ENCODE results near the gene CEACAM21.
"Not testable (repeated sequence)": the region's sequence is repeated elsewhere in the genome, so short reads cannot be mapped to it uniquely, and the experiment has no call there.

The CEACAM21 gene

DNA sequence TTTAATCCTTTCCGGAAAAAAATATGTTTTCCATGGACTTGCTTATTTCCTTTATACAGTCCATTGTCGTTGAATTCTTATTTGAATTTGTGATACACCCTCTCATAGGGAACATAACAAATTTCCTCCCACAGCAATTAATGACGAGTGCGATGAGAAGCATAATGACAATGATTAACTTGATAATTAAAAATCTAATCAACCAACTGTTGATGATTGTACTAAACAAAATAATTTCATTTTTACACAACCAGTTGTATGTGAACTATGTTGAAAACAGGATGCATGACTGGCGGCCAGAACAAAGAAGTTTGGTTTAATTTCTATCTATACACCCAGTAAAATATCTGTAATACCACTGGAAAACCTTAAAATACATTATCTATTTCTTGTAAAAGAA is 26.1 kb upstream of the CEACAM21 start:
- FAIRE-seq: no peak

DNA sequence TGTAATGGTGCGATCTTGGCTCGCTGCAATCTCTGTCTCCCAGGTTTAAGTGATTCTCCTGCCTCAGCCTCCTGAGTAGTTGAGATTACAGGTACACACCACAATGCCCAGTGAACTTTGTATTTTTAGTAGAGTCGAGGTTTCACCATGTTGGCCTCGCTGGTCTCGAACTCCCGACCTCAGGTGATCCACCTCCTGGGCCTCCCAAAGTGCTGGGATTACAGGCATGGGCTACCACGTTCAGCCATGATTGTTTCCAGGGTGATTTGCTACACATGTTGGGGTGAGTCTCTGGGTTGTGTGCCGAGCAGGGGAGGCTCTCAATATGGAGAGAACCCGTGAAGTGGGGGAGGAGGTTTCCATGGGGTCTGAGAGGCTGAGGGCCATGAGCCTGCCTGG is 24.8 kb upstream of the CEACAM21 start:
- no peak for FAIRE-seq

DNA sequence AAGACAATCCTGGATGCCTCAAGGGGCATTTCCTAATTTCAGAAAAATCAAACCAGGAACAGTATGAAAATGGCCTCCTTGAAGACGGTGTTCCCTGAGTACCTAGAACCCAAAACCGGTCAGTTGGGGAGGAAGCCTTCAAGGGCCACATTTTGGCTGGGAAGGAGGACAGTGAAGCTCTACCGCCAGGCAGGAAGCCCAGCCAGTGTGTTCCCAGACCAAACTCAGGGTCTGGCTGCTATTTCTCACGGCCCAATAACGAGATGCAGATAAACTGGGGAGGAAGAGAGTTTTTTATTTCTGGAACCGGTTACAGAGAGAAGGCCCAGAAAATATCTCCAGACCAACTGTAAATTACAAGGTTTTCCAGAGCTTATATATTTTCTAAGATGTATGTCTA is 24.3 kb upstream of the CEACAM21 start:
- FAIRE-seq: no peak

DNA sequence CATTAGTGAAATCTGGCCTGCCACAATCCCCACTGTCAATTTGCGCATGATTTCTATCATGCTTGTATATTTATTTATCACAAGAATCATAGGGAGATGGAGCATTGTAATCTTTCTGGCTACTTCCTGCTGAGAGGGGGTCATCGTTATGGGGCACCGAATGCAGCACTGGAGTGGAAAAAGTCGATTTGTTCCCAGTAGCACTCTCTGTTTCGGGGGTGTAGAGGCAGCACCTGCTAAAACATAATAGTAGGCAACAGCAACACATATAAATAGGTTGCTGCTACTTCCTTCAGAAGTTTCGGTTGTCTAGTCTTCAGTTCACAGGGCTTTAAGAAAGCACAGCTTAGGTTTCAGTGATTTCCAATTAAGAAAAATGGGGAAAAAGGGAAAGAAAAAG is 23.4 kb upstream of the CEACAM21 start:
- no peak for FAIRE-seq

DNA sequence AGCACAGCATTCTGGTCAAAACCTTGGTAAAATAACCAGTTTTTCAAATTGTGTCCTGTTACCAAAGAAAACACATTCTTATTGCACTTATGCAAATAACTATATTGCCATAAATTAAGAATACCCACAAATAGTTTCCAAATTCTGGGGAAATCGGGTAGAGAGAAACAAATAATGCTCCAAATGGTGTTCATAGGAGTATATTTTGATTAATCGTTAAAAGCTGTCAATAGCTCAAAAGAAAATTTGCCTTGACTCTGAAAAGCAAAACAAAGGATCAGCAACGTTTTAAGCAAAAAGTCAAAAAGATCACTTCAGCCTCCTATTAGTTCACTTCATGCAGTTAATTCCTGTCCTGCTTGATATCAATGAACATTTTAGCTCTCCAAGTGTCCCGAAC is 22.2 kb upstream of the CEACAM21 start:
- FAIRE-seq: no peak

DNA sequence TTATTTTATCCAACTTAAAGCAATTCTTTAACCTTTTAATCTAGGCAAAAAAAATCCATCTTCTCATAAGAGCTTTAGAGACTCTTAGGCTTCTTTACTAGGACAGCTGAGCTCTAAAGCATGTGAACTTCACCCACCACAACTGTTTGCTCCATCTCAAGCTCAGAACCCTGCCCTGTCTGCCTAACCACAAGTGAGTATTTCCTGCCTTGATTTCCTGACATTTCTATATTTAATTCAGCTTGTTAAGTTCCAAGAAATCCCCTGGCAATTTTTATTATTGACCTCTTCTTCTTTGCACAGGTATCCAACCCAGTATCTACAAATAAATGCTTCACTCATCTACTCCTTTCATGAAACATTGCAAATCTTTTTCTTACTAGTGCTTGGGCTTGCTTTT is 21.1 kb upstream of the CEACAM21 start:
- FAIRE-seq: no peak

DNA sequence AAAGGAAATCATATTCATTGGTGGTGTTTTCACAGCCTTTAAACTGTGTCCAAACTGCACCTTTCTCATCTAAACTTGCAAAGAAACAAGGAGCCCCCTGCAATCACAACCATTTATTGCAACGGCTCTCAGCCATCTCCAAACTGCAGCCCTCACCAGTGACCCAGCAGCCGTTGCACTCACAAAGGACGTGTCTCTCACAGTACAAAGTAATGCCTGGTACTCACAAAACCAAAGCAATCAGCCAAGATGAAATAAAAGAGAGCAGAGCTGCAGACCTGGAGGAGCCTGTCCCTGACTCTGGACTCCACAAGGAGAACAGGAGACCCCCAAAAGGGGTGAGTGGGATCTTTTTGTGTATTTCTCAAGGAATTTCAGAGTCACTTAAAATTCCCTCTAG is 20.2 kb upstream of the CEACAM21 start:
- FAIRE-seq: no peak

DNA sequence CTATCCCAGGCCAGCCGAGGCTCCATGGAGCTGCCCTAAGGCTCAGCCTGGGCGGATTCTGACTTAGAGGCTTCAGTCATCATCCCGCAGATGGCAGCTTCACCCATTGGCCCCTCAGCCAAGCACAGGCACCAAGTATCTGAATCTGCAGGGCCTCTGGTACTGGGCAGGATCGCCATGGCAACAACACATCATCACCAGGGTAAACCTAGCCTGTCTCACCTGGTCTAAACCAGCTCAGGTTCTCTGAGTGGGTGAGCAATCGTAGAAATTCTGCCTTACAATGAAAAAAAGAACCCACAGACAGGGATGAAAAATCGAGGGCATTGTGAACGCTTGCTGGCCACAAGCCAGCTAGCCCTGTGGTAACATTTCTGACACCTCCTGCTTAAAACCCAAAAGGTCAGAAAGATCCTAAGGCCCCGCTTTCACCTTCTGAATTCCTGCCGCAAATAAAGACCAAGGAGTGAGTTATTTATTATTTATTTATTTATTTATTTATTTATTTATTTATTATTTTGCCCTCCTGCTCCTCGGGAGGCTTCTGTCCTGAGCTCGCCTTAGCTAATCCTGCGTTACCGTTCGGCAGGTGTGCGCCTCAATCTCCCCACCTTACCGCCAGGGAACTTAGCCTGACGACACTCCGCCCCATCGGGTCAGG is 12.0 kb upstream of the CEACAM21 start:
- no peak for FAIRE-seq

DNA sequence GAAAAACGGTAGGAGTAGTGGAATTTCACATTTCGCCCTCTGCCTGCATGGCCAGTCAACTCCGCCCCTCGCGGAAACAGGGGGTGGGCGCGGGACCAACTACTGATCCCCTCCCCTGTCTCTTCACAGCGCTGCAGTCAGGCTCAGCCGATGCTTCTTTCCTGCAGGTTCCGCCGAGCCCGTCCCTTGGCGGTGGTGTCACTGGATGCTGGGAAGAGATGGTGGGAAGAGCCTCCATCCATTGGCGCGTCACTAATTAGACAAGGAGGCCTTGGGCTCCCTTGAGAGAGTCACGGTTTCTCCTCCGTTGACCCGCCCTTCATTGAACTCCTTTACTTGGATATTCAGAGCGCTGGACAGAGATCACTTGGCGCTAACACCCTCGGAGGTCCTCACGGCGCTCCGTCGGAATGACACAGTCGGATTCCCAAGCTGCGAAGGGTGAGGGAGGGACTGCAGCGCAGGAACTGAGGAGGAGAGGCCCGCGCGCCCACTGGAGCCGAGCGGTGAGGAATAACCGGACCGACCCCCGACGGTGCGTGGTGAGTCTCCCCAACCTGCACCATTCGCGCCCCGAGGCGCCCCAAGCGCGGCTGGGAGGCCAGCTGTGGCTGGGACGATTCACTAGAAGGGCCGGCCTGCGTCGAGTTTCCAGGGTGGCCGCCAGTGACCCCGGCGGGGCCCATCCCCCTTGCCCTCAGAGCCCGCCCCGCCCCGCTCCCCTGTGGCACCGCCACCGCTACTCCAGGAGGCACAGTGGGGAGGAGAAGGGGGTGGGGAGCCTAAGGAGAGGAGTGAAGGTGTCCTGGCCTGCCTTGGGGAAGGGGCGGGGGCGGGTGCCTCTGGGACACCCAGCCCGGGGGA is 11.2 kb upstream of the CEACAM21 start:
- no peak for FAIRE-seq

DNA sequence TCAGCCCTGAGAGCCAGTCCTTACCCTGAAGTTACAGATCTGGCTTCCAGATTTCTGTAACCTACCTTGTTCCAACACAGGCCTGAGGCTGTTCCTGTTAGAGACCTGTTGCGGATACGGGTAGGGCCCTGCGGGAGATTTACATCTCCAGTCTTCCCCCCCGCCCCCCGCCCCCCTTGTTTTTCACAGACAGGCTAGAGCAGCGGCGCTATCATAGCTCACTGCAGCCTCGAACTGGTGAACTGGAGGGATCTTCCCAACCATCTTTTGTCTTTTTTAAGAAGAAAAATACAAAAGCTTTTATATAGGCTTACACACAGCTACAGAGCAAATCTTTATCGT is 10.6 kb upstream of the CEACAM21 start:
- no peak for FAIRE-seq

DNA sequence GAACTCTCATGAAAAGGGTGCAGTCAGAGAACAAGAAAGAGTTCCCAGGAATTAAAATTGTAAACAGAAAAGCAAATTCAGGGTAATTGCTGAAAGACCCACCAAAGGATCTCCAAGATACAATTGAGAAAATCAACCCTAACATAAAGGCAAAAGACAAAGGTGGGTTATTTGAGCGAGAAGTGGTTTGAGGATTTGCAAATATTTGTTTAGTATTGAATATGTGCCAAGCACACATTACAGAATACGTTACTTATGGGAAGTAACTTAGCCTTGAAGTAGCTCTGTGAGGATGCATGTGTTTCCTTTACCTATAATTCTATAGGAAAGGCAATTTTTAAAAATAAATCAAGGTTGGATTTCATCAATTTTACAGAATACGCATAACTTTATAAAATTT is 10.0 kb upstream of the CEACAM21 start:
- FAIRE-seq: no peak

DNA sequence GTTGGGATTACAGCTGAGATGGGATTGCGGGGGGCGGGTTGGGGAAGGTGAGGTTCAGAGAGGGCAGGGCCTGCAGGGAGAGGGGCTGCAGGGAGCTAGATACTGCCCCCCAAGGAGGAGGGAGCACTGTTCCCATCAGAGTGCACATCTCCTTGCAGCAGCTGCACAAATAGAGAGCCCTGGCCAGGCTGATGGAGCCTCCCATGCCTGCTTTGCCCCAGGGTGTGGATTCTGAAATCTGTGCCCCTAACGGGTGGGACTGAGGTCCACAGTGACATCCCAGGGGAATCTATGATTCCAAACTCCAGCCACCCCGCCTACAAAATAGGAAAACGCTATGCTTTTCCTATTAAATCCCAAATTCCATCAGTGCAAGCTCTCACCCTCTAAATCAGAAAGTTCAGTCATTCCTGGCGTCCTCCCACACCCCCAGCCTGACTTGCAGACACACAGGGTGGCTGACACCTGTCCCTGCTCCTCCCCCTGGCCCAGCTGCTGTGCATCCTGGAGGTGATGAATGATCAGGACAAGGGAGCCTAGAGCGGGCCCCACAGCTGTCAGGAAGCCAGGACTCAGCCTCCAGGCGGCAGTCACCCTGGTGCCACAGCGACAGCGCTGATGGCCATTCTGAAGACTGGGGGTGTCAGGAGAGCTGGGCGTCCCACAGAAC is 6.3 kb upstream of the CEACAM21 start:
- FAIRE-seq: no peak

DNA sequence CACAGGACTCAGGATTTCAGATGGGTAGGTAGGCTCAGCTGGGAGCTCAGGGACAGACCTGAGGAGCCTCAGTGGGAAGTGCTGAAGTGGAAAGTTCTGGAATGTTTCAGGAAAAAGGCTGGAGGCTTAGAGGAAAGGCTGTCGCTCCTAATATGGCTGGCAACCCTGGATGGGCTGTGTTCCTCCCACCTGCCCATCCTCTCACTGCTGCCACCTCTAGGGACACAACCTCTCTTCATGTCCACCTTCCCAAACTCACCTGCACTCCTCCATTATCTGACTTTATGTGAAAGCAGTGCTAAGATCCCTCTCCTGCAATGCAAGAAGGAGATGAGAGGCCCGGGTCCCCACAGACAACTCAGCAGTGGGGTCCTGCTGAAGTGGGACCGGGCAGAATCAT is 5.8 kb upstream of the CEACAM21 start:
- no peak for FAIRE-seq

DNA sequence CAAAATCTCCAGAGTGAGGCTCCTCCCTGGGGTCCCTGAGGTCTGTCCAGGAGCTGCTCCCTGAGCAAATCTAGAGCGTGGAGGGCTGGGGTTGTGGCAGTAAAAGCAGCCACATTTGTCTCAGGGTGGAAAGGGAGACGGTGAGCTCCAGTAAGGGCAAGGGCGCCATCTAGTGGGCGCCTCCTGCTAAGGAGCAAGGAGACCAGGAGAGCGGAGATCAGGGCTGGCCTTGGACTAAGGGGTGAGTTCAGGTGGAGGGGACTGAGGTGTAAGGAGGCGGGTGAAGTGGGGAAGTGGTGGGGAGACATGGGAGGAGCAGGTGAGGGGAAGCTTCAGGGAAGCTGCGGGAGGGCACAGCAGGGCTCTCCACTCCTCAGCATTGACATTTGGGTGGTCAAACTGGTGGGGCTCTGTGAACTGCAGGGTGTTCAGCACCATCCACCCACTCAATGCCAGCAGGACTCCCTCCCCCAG is 5.3 kb upstream of the CEACAM21 start:
- FAIRE-seq: no peak

DNA sequence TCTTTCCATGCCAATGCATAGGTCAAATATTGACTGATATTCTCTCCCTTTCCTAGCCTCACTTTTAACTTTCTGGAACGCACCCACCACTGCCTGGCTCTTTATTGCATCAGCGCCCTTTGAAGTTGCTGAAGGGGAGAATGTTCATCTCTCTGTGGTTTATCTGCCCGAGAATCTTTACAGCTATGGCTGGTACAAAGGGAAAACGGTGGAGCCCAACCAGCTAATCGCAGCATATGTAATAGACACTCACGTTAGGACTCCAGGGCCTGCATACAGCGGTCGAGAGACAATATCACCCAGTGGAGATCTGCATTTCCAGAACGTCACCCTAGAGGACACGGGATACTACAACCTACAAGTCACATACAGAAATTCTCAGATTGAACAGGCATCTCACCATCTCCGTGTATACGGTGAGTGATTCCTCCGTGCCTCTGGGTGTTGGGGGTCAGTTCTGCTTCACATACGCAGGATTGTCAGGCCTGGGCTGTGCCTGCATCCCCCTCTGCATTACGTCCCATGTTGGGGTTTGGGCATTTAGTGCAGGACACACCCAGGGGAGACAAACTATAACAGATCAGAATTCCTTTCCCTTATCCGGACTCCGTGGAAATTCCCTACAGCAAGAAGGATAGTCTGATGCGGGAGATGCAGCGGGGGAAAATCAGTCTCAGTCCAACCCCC is 1.3 kb downstream of the CEACAM21 start:
- no peak for FAIRE-seq

DNA sequence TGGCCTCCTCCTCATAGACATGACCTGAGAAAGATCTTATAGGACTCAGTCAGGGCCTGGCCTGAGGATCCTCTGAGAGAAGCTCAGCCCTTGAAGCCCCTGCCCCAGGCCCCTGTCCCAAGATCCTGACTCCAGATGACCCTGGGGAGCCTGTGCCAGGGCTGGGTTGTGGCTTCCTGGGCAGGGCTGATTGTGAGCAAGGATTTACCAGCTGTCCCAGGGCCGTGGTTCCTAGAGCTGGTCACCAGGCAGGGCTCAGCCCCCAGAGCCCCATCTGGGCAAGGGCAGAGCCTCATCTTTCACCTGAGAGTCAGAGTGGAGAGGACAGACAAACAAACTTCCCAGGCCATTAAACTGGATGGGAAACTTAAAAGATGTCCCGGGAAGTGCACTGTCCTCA is 1.9 kb downstream of the CEACAM21 start:
- FAIRE-seq: no peak

DNA sequence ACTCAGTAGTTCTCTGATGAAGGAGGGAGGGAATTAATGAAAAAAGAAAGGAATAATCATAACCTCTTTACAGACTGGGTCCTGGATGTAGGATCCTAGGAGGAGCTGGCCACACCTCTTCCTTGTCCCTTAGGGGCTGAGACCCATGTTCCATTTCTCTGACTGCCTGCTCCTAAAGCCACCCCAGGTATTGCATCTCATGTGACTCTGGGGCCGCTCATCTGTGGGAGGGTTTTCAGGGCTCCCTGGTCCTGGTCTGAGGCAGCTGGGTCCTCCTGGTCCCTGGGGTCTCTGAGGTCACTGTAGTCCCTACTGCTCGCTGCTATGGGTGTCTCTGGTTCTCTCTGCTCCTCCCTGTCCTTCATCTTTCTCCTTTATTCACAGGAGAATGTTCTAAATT is 2.9 kb downstream of the CEACAM21 start:
- FAIRE-seq: no peak

DNA sequence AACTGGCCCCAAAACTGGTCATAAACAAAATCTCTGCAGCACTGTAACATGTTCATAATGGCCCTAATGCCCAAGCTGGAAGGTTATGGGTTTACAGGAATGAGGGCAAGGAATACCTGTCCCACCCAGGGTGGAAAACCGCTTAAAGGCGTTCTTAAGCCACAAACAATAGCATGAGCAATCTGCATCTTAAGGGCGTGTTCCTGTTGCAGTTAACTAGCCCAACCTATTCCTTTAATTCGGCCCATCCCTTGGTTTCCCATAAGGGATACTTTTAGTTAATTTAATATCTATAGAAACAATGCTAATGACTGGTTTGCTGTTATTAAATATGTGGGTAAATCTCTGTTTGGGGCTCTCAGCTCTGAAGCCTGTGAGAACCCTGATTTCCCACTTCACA is 5.1 kb downstream of the CEACAM21 start:
- not testable (repeated sequence) for FAIRE-seq

DNA sequence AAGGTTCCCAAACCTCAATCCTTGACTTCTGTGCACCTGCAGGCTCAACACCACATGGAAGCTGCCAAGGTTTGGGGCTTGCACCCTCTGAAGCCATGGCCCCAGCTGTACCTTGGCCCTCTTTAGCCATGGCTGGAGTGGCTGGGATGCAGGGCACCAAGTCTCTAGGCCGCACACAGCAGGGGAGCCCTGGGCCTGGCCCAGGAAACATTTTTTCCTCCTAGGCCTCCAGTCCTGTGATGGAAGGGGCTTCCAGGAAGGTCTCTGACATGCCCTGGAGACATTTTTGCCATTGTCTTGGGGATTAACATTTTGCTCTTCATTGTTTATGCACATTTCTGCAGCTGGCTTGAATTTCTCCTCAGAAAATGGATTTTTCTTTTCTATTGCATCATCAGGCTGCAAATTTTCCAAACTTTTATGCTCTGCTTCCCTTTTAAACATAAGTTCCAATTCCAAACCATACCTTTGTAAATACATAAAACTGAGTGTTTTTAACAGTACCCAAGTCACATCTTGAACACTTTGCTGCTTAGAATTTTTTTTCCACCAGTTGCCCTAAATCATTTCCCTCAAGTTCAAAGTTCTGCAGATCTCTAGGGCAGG is 6.7 kb downstream of the CEACAM21 start:
- FAIRE-seq: not testable (repeated sequence)

DNA sequence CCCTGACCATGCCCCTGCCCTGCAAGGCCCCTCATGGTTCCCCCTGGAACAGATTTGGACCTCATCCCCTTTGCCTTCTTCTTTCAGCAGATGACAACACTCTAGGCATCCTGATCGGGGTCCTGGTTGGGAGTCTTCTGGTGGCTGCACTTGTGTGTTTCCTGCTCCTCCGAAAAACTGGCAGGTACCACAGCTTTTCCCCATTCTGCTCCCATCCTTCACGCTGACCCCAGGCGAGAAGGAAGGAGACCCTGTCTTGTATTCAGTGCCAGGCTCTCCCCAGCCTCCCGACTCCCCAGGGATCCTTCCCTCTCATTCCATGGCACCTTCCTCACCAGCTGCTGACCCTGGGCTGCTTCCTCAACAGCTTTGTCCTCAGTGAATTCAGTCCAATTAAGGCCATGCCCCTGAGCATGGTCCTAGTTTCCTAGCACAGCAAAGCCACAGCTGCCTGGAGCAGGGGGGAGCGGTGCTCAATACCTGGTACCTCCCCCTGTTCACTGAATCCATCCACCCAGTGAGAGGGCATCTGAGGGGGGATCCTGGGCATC is 8.4 kb downstream of the CEACAM21 start:
- no peak for FAIRE-seq

DNA sequence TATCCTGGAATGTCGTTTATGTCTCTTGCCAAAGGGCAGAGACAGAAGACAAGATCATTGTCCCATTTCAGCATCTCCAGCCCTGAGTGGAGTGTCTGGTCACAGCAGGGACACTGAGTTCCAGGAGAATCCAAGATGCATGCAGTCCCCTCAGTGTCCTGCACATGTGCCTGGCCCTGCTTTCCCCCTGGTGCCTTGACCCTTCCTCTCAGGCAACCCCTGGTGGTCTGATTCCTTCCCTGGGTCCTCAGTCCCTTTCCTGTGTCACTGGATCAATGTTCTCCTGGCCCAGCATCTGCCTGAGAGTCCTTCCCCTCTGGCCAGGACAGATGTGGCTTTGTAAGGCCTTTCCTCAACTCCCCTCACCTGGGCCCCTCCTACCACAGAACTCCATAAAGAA is 9.0 kb downstream of the CEACAM21 start:
- no peak for FAIRE-seq

DNA sequence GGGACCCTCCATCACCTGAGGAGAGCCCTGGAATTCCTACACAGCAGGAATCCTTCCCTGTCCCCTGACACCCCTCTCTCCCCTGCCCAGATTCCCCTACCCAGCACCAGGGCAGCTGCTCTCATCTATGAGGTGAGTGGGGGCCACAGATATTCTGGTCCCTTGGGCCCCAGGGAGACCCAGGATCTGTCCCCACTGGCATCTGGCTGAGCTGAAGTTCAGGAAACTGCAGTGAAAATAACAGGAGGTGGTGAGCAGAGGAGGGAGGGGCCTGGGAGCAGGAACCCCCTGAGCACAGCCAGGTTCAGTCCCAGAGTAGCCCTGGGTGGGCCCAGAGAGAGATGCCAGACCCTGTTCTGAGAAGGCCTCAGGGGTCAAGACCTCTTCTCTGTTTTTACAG is 10.1 kb downstream of the CEACAM21 start:
- no peak for FAIRE-seq
